Left lung (tissue), 10 donors: ENCODE data around the gene ZNF79. TPM values are rescaled to one million over a fixed set of nuclear protein-coding genes. Genes with fewer than 3 reads are reported as not detected.

Source experiments
- ATAC-seq: fragments of 200-7000 bp; cut with Tn5 transposase; one replicate; pipeline ENCODE4 v1.9.1; 2020; ENCODE audit warnings: moderate library complexity
- DNase-seq, 4 donors: peaks; one replicate each; pipeline ENCODE4 v3.0.0-alpha.2; 2013 to 2020
- H3K27ac ChIP-seq, 2 donors: fragments of 200-600 bp; sonication (generic) in 1 of 2; one replicate each; pipeline versions ENCODE4 v1.5.0 to v1.8.0; 2020 to 2021
- H3K27me3 ChIP-seq, 2 donors: fragments of 200-600 bp; sonication (generic) in 1 of 2; one replicate each; pipeline versions ENCODE4 v1.5.0 to v1.8.0; 2020 to 2021
- H3K36me3 ChIP-seq, 2 donors: fragments of 200-600 bp; sonication (generic) in 1 of 2; one replicate each; pipeline versions ENCODE4 v1.5.0 to v1.8.0; 2020 to 2021
- H3K4me1 ChIP-seq, 2 donors: fragments of 200-600 bp; one replicate each; pipeline ENCODE4 v1.8.0; 2021
- H3K4me3 ChIP-seq, 2 donors: fragments of 200-600 bp; sonication (generic) in 1 of 2; one replicate each; pipeline versions ENCODE4 v1.5.0 to v1.8.0; 2020 to 2021; ENCODE audit warnings: mild to moderate bottlenecking in 1 of 2
- H3K9me3 ChIP-seq, 2 donors: fragments of 200-600 bp; sonication (generic) in 1 of 2; one replicate each; pipeline versions ENCODE4 v1.5.0 to v1.8.0; 2020 to 2021
- intact Hi-C, 2 donors: fragments of 100-400 bp; cut with DNase I; formaldehyde crosslinking; loops; one replicate each; pipeline versions ENCODE4 v1.11.2 to v1.14.2; 2022
- polyA plus RNA-seq, 6 donors: library from polyadenylated mRNA; unstranded; fragments of 120-200 nt; gene quantifications; one replicate each; pipeline ENCODE4 v1.2.1, GENCODE V29; 2013; ENCODE audit not compliant: insufficient read length in 6 of 6
- total RNA-seq, 2 donors: library from RNA; stranded (reverse); fragmentation: NEBNext Ultra II Directional; extraction: Animal tissue kit (Norgen Biotek cat#: 25700); gene quantifications; one replicate each; pipeline ENCODE4 v1.2.1, GENCODE V29; 2021
- TF ChIP-seq, protein P1 (sequence below), 2 donors: fragments of 200-600 bp; sonication (generic) in 1 of 2; IDR thresholded peaks; one replicate each; pipeline versions ENCODE4 v1.5.0 to v1.8.0; 2021; ENCODE audit warnings: antibody characterized with exemption in 2 of 2
- donor health status: DM: no; HTN: yes; CAD: no.
- donor health status: DM: no; HTN: no; CAD: no.

ZNF79 gene
- total and polyA plus RNA-seq, 8 donors = 6.2 to 9.0 (median 6.5) TPM

DNA sequence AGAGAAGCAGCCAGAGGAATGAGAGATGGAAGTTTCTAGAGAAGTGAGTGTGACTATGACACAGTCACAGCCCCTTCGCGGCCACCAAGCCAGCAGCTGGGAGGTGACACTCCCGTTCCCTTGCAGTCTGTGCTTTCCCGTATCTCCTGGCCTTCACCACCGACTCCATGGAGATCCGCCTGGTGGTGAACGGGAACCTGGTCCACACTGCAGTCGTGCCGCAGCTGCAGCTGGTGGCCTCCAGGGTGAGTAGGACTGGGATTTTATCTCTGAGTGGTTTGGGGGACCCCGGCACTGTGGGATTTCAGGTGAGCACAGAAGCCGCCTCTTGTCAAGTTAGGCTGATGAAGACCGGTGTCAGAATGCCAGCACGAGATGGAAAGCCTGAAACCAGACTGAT, 39.3 kb upstream of the ZNF79 start:
- ATAC-seq (no peak), DNase-seq (no peak)
- no peak overlapping the region for H3K4me3 ChIP-seq
- H3K27ac ChIP-seq = no peak overlapping the region
- H3K27me3 ChIP-seq = no peaks in the 10 kb centered on the region
- H3K4me1 ChIP-seq = peaks cover 4 to 15% of the 10 kb centered on the region in 2 donors
- H3K36me3 ChIP-seq = no peaks in the 10 kb centered on the region
- H3K9me3 ChIP-seq = no peaks in the 10 kb centered on the region
- TF ChIP-seq, protein P1, sequence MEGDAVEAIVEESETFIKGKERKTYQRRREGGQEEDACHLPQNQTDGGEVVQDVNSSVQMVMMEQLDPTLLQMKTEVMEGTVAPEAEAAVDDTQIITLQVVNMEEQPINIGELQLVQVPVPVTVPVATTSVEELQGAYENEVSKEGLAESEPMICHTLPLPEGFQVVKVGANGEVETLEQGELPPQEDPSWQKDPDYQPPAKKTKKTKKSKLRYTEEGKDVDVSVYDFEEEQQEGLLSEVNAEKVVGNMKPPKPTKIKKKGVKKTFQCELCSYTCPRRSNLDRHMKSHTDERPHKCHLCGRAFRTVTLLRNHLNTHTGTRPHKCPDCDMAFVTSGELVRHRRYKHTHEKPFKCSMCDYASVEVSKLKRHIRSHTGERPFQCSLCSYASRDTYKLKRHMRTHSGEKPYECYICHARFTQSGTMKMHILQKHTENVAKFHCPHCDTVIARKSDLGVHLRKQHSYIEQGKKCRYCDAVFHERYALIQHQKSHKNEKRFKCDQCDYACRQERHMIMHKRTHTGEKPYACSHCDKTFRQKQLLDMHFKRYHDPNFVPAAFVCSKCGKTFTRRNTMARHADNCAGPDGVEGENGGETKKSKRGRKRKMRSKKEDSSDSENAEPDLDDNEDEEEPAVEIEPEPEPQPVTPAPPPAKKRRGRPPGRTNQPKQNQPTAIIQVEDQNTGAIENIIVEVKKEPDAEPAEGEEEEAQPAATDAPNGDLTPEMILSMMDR (IDR thresholded peaks at IDR 0.05) = no peak
- intact Hi-C loops = no loop called here

DNA sequence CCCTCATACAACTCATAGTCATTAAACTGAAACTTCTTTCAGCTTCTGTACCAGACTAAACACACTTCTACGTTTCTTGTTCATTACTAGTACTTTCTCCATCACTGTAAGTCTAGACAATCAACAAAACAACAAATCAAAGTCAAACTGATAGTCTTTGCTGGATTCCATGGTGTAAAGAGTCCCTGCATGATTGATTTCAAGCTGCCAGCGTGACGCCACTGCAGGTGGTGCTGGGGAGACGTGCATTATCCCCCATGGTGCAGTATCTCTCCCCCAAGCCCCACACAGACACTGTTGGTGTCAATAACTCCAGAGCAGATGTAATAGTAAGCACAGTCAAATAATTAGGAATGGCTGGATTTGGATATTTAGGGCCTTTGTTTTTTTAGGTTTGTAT, 37.9 kb upstream of the ZNF79 start:
- ATAC-seq (no peak), DNase-seq (no peak)
- H3K4me1 ChIP-seq = peaks cover 4 to 15% of the 10 kb centered on the region in 2 donors
- H3K27ac ChIP-seq = no peak overlapping the region
- H3K4me3 ChIP-seq = no peak overlapping the region
- H3K27me3 ChIP-seq = no peaks in the 10 kb centered on the region
- intact Hi-C loops = no loop called here
- H3K9me3 ChIP-seq = no peaks in the 10 kb centered on the region
- TF ChIP-seq, protein P1 (IDR thresholded peaks at IDR 0.05) = no peak
- H3K36me3 ChIP-seq = no peaks in the 10 kb centered on the region

DNA sequence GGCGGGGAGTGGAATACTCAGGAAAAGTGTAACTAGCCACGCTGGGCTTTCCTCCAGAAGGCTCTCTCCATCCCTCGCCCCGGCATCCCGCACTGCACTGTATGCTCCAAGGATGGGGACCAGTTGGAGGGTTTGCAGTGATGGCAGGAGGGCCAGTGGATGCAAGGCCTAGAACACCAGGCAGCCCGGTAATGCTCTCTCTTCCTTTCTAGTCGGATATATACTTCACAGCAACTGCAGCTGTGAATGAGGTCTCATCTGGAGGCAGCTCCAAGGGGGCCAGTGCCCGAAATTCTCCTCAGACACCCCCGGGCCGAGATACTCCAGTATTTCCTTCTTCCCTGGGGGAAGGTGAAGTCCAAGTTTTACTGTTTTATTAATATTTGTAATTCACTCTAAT, 37.2 kb upstream of the ZNF79 start:
- TF ChIP-seq, protein P1 (IDR thresholded peaks at IDR 0.05) = no peak
- no peak for ATAC-seq
- intact Hi-C loops = no loop called here
- no peaks in the 10 kb centered on the region for H3K27me3 ChIP-seq
- no peaks in the 10 kb centered on the region for H3K9me3 ChIP-seq
- no peak overlapping the region for H3K4me3 ChIP-seq
- no peak overlapping the region for H3K27ac ChIP-seq
- peaks cover 4 to 15% of the 10 kb centered on the region in 2 donors for H3K4me1 ChIP-seq
- DNase-seq = no peak
- no peaks in the 10 kb centered on the region for H3K36me3 ChIP-seq

DNA sequence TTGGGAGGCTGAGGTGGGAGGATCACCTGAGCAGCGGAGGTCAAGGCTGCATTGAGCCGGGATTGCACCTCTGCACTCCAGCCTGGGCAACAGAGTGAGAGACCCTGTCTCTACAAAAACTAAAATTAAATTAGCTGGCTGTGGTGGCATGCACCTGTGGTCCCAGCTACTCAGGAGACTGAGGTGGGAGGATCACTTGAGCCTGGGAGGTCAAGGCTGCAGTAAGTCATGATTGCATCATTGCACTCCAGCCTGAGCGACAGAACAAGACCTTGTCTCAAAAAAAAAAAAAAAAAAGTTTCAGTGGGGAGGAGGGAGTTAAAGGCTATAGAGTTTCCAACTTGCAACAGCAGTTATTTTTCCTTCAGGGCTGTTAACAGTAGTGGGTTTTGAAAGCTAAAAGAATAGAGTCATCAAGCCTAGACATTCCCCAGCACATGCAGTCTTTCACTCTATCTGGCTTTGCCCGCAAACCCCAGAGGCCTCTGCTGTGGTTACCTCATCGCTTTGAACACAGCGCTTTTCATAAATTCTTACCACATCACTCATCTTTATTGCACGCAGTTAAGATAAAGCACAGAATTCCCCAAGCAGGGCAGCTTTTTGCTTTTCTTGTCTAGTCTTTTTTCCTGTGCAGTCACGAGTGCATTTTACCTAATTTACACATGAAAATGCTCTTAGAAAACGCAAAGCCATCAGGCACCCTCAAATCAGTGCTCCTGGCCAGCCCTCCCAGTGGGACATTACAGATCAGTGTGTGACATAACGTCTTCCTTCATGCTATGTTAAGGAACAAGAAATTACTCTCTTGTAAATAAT, 35.9 kb upstream of the ZNF79 start:
- H3K4me3 ChIP-seq = no peak overlapping the region
- peaks cover 4 to 15% of the 10 kb centered on the region in 2 donors for H3K4me1 ChIP-seq
- H3K27ac ChIP-seq = peak overlapping the region in 1 of 2 donors; percentile 39
- TF ChIP-seq, protein P1 (IDR thresholded peaks at IDR 0.05) = no peak
- intact Hi-C loops = no loop called here
- DNase-seq = peak in 2 of 4 donors; percentile 26 to 60
- H3K36me3 ChIP-seq = no peaks in the 10 kb centered on the region
- peak; percentile 86 for ATAC-seq
- H3K9me3 ChIP-seq = no peaks in the 10 kb centered on the region
- H3K27me3 ChIP-seq = no peaks in the 10 kb centered on the region

DNA sequence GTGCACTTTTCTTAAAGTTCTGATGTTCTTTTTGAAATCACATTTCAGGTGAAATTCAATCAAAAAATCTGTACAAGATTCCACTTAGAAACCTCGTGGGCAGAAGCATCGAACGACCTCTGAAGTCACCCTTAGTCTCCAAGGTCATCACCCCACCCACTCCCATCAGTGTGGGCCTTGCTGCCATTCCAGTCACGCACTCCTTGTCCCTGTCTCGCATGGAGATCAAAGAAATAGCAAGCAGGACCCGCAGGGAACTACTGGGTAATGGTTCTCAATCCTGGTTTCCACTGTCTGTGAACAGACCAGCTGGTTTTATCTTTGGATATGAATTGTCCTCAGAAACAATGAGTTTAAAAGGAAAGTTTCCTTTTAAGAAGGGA, 35.3 kb upstream of the ZNF79 start:
- Histone ChIP-seq H3K9me3 (no peaks in the 10 kb centered on the region), H3K27me3 (no peaks in the 10 kb centered on the region), H3K27ac (peak overlapping the region in 1 of 2 donors; percentile 39), H3K4me1 (peaks cover 4 to 15% of the 10 kb centered on the region in 2 donors), H3K4me3 (no peak overlapping the region), H3K36me3 (no peaks in the 10 kb centered on the region)
- DNase-seq (no peak), ATAC-seq (no peak)
- intact Hi-C loops = no loop called here
- TF ChIP-seq, protein P1 (IDR thresholded peaks at IDR 0.05) = no peak
